GM13977 (cell line): Measurements from ENCODE around the gene AUTS2.

Source experiments
- DNase-seq: peaks from one replicate; pipeline ENCODE4 v3.0.0; 2012; ENCODE audit warnings: low spot score
- in situ Hi-C: fragments of 300-500 bp; cut with MboI; formaldehyde crosslinking; loops from one replicate; pipeline ENCODE4 v1.12.0; 2022; ENCODE audit warnings: low sequenced_read_pairs, low pct_unique_long_range_greater_than_20kb, mixed read lengths, inconsistent platforms; ENCODE audit not compliant: unreplicated experiment
- TF ChIP-seq, protein P1 (sequence below): IDR thresholded peaks from 2 replicates; pipeline ENCODE4 v1.5.1; 2012; ENCODE audit warnings: mild to moderate bottlenecking, control low read depth; ENCODE audit not compliant: insufficient read depth; ENCODE audit errors: extremely low read depth, missing control alignments

Gene AUTS2

DNA sequence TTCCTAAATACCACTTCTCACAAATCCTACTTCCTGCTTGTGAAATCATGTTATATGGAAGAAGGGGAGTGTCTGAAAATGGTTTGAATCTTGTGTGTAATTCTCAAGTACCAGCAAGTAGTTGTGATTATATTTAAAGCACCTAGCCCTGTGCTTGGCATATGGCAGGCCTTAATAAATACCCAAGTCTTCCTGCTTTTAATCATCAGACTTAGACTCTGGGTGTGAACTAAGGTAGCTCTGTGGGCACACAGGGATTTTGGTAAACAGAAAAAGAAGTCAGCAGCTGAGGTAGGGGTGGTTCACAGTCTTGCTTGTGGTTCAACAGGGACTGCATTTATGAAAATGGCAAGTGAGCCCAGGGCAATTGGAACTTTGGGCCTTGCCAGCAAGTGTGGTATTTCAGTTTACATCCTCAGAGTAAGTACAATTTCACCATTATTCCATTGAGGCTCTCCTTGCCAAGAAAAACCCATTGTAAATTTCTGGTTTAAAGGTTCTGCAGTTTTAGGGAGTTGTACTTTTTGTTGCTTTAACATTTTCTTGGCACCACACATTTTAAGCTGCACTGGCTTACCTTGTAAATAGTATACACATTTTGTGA lies 215.5 kb downstream of the AUTS2 start:
- TF ChIP-seq, protein P1, sequence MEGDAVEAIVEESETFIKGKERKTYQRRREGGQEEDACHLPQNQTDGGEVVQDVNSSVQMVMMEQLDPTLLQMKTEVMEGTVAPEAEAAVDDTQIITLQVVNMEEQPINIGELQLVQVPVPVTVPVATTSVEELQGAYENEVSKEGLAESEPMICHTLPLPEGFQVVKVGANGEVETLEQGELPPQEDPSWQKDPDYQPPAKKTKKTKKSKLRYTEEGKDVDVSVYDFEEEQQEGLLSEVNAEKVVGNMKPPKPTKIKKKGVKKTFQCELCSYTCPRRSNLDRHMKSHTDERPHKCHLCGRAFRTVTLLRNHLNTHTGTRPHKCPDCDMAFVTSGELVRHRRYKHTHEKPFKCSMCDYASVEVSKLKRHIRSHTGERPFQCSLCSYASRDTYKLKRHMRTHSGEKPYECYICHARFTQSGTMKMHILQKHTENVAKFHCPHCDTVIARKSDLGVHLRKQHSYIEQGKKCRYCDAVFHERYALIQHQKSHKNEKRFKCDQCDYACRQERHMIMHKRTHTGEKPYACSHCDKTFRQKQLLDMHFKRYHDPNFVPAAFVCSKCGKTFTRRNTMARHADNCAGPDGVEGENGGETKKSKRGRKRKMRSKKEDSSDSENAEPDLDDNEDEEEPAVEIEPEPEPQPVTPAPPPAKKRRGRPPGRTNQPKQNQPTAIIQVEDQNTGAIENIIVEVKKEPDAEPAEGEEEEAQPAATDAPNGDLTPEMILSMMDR = no peak
- in situ Hi-C loops = no loop called here
- DNase-seq = no peak

DNA sequence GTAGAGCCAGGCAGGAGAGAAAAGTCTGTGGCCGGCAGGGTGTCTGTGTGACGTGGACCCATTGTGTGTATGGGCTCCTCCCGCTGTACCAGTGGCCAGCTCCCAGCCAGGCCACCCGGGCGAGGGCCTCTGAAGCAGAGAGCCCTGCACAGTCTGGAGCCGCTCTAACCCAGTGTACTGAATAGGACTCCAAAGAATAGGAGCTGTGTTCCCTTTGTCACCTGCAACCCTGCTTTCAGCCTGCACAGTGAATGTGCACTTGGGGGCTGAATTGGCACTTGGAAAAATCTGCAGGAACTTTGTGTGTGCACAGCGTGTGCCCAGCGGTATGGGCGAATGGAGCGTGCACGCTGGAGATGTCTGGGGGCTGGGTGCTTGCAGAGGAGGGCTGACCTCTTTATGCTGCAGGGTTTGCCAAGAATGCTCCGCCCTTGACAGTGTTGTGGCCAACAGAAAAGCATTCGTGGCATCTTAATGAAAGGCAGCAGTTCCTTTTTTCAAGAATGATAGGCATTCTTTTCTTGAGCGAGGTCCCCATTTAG lies 216.2 kb downstream of the AUTS2 start:
- TF ChIP-seq, protein P1 = no peak
- in situ Hi-C loops = no loop called here
- DNase-seq = no peak

- TF ChIP-seq, protein P1 = no peak
- in situ Hi-C loops = no loop called here
- DNase-seq = no peak
Observed at GRCh38 chr7:69816501-69816900, 218.2 kb downstream of the AUTS2 start.

GRCh38 chr7:69817121-69817520 lies 218.8 kb downstream of the AUTS2 start:
- TF ChIP-seq, protein P1 = no peak
- in situ Hi-C loops = no loop called here
- no peak for DNase-seq

GRCh38 chr7:69817841-69818635 lies 219.8 kb downstream of the AUTS2 start:
- TF ChIP-seq, protein P1 = no peak
- in situ Hi-C loops = no loop called here
- DNase-seq = no peak

- DNase-seq = no peak
- in situ Hi-C loops = no loop called here
- TF ChIP-seq, protein P1 = no peak
Observed at GRCh38 chr7:69818636-69819332, 220.5 kb downstream of the AUTS2 start.
